CD14-positive monocyte (primary cell): Measurements from ENCODE around the gene ZNF680. TPM values are rescaled to one million over a fixed set of nuclear protein-coding genes. Genes with fewer than 3 reads are reported as not detected.

ENCODE experiments used
- DNase-seq, 3 donors: peaks; one replicate each; pipeline ENCODE4 v3.0.0-alpha.2; 2011 to 2022
- H2AFZ ChIP-seq: 2 replicates; pipeline ENCODE4 v1.6.0; 2012; ENCODE audit warnings: mild to moderate bottlenecking, low read depth, low read length, inconsistent platforms; ENCODE audit not compliant: insufficient read depth, poor library complexity, severe bottlenecking
- H3K27ac ChIP-seq, 2 donors: 1 replicate in 1 of 2; 2 replicates in 1 of 2; pipeline ENCODE4 v1.5.1; 2012 to 2013; ENCODE audit warnings: low read length in 2 of 2, control low read depth in 1 of 2, inconsistent platforms in 1 of 2, low read depth in 1 of 2, mild to moderate bottlenecking in 1 of 2
- H3K27me3 ChIP-seq, 2 donors: one replicate each; pipeline versions ENCODE4 v1.6.0 to v1.6.1; 2011 to 2013; ENCODE audit warnings: low read length in 2 of 2; ENCODE audit not compliant: control insufficient read depth in 2 of 2, insufficient read depth in 2 of 2
- H3K36me3 ChIP-seq, 2 donors: replicated peaks in 1 of 2; 1 replicate in 1 of 2; 2 replicates in 1 of 2; pipeline versions ENCODE4 v1.5.1 to v1.6.1; 2012 to 2013; ENCODE audit warnings: low read length in 2 of 2, control low read depth in 1 of 2, inconsistent platforms in 1 of 2, mild to moderate bottlenecking in 1 of 2; ENCODE audit not compliant: insufficient read depth in 2 of 2, control insufficient read depth in 1 of 2
- H3K4me1 ChIP-seq, 2 donors: 1 replicate in 1 of 2; 2 replicates in 1 of 2; pipeline versions ENCODE4 v1.5.1 to v1.6.1; 2012 to 2013; ENCODE audit warnings: low read length in 2 of 2, control low read depth in 1 of 2, inconsistent platforms in 1 of 2, mild to moderate bottlenecking in 1 of 2, moderate library complexity in 1 of 2; ENCODE audit not compliant: insufficient read depth in 2 of 2, control insufficient read depth in 1 of 2
- H3K4me2 ChIP-seq: replicated peaks from 2 replicates; pipeline ENCODE3; 2012; ENCODE audit warnings: low read length, moderate library complexity, mild to moderate bottlenecking; ENCODE audit not compliant: poor library complexity, severe bottlenecking; ENCODE audit errors: extremely low read depth
- H3K4me3 ChIP-seq, 3 experiments: fragments of 200-600 bp in 1 of 3; sonication (generic) in 1 of 3; replicated peaks in 1 of 3; 1 replicate in 2 of 3; 2 replicates in 1 of 3; pipeline ENCODE4 v1.5.1; 2011 to 2013; ENCODE audit warnings: low read length in 3 of 3, mild to moderate bottlenecking in 3 of 3, control low read depth in 2 of 3, low read depth in 2 of 3, inconsistent platforms in 1 of 3, moderate library complexity in 1 of 3
- H3K79me2 ChIP-seq: 2 replicates; pipeline ENCODE4 v1.6.0; 2012; ENCODE audit warnings: mild to moderate bottlenecking, control low read depth, inconsistent platforms, low read length, moderate library complexity; ENCODE audit not compliant: insufficient read depth
- H3K9ac ChIP-seq: 2 replicates; pipeline ENCODE4 v1.6.0; 2017; ENCODE audit warnings: low read length, mild to moderate bottlenecking; ENCODE audit not compliant: insufficient read depth, poor library complexity, severe bottlenecking
- H3K9me3 ChIP-seq, 2 donors: replicated peaks in 1 of 2; 1 replicate in 1 of 2; 2 replicates in 1 of 2; pipeline versions ENCODE4 v1.5.1 to v1.6.1; 2012 to 2013; ENCODE audit warnings: low read length in 2 of 2, control low read depth in 1 of 2; ENCODE audit not compliant: control insufficient read depth in 1 of 2, insufficient read depth in 1 of 2
- H4K20me1 ChIP-seq: 2 replicates; pipeline ENCODE4 v1.6.0; 2012; ENCODE audit warnings: mild to moderate bottlenecking, low read length, control low read depth, moderate library complexity; ENCODE audit not compliant: insufficient read depth
- H3K27ac Mint-ChIP-seq, 7 donors: one replicate each; pipeline ENCODE4 v1.8.0; 2020; ENCODE audit warnings: mild to moderate bottlenecking in 7 of 7, mixed read lengths in 7 of 7, moderate library complexity in 6 of 7, inconsistent platforms in 2 of 7
- H3K27me3 Mint-ChIP-seq, 3 donors: one replicate each; pipeline ENCODE4 v1.8.0; 2021 to 2022; ENCODE audit warnings: low read depth in 3 of 3, mild to moderate bottlenecking in 3 of 3, mixed read lengths in 3 of 3, moderate library complexity in 3 of 3, inconsistent platforms in 1 of 3
- H3K36me3 Mint-ChIP-seq, 2 donors: one replicate each; pipeline ENCODE4 v1.8.0; 2020; ENCODE audit warnings: mixed read lengths in 2 of 2, inconsistent platforms in 1 of 2, mild to moderate bottlenecking in 1 of 2
- H3K4me1 Mint-ChIP-seq: one replicate; pipeline ENCODE4 v1.8.0; 2020; ENCODE audit warnings: mild to moderate bottlenecking, mixed read lengths
- H3K4me3 Mint-ChIP-seq, 2 donors: one replicate each; pipeline ENCODE4 v1.8.0; 2020; ENCODE audit warnings: mild to moderate bottlenecking in 2 of 2, mixed read lengths in 2 of 2, moderate library complexity in 1 of 2
- H3K9me3 Mint-ChIP-seq, 7 donors: one replicate each; pipeline ENCODE4 v1.8.0; 2020 to 2022; ENCODE audit warnings: mixed read lengths in 7 of 7, mild to moderate bottlenecking in 6 of 7, moderate library complexity in 6 of 7, inconsistent platforms in 2 of 7
- WGBS: methylation state at CpG from one replicate; pipeline ENCODE4 v1.1.5; 2013; ENCODE audit warnings: missing lambda C conversion rate; ENCODE audit not compliant: insufficient coverage; 5-methylcytosine and 5-hydroxymethylcytosine counted together
- intact Hi-C, 2 donors: fragments of 100-400 bp; cut with micrococcal nuclease; formaldehyde crosslinking; loops; one replicate each; pipeline versions ENCODE4 v1.15.0 to v1.15.1; 2023
- polyA plus RNA-seq, 3 donors: library from polyadenylated mRNA; depleted of rRNA in 1 of 3; unstranded in 2 of 3; stranded (reverse) in 1 of 3; fragments of 300-500 nt in 2 of 3; fragments of >200 nt in 1 of 3; fragmentation: Illumina TruSeq in 2 of 3; gene quantifications; 1 replicate in 2 of 3; 2 replicates in 1 of 3; pipeline ENCODE4 v1.2.3, GENCODE V29; 2012 to 2021
- TF ChIP-seq, protein P1 (sequence below): fragments of 200-600 bp; IDR thresholded peaks from one replicate; pipeline ENCODE4 v1.8.0; 2022; ENCODE audit warnings: antibody characterized with exemption, mild to moderate bottlenecking

The ZNF680 gene
- polyA plus RNA-seq, 3 donors = 0.69 to 1.6 (median 1.5) TPM

DNA sequence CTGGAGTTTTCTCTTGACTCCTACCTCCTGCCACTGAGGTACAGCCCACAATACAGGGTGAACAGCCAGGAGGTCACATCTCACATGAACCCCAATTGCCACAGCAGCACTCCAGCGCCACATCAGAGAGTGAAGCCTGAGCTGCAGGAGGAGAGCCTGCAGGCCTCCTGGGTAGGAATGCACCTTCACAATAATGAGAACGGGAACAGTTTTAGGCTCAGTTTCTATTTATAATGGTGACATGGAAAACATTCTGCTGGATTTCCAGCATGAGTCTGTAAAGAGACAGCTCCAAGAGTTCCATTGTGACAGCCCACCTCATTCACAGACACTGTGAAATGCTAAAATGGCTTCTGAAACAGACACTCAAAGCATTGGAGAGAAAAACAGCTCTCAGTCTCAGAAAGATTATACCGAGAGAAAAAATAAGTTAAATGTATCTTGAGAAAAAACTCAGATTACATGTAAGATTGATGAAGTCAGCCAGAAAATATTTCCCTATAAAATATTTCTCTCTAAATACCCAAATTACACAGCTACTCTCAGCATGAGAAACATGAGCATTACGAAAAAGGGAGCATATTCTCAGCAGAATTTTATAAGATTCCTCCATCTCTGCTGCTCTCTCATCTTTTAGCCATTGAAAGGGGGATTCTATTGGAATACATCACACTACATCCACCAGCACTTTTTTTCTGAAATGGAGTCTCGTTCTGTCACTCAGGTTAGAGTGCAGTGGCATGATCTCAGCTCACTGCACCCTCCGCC, 11.3 kb downstream of the ZNF680 start:
- TF ChIP-seq, protein P1, sequence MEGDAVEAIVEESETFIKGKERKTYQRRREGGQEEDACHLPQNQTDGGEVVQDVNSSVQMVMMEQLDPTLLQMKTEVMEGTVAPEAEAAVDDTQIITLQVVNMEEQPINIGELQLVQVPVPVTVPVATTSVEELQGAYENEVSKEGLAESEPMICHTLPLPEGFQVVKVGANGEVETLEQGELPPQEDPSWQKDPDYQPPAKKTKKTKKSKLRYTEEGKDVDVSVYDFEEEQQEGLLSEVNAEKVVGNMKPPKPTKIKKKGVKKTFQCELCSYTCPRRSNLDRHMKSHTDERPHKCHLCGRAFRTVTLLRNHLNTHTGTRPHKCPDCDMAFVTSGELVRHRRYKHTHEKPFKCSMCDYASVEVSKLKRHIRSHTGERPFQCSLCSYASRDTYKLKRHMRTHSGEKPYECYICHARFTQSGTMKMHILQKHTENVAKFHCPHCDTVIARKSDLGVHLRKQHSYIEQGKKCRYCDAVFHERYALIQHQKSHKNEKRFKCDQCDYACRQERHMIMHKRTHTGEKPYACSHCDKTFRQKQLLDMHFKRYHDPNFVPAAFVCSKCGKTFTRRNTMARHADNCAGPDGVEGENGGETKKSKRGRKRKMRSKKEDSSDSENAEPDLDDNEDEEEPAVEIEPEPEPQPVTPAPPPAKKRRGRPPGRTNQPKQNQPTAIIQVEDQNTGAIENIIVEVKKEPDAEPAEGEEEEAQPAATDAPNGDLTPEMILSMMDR = no peak
- no peaks in the 10 kb centered on the region for H3K4me1 Mint-ChIP-seq
- Histone ChIP-seq H3K27me3 (no peaks in the 10 kb centered on the region), H4K20me1 (no peaks in the 10 kb centered on the region), H3K79me2 (peaks cover 19% of the 10 kb centered on the region), H3K4me2 (no peak overlapping the region), H2AFZ (no peak overlapping the region), H3K9me3 (peaks cover 45 to 92% of the 10 kb centered on the region in 2 donors), H3K4me1 (no peaks in the 10 kb centered on the region), H3K4me3 (no peak overlapping the region), H3K36me3 (peaks cover 3 to 59% of the 10 kb centered on the region in 2 donors), H3K27ac (no peak overlapping the region), H3K9ac (no peak overlapping the region)
- peaks cover 27 to 78% (median 62%) of the 10 kb centered on the region in 7 donors for H3K9me3 Mint-ChIP-seq
- peak overlapping the region in 1 of 7 donors; percentile 61 for H3K27ac Mint-ChIP-seq
- 100% methylated on average over 2 of the region's 6 CpGs for WGBS
- no peak overlapping the region for H3K4me3 Mint-ChIP-seq
- no peak for DNase-seq
- intact Hi-C loops = no loop called here
- peaks cover 30 to 54% of the 10 kb centered on the region in 2 donors for H3K36me3 Mint-ChIP-seq
- no peaks in the 10 kb centered on the region for H3K27me3 Mint-ChIP-seq

GRCh38 chr7:64544010-64544409, 18.9 kb downstream of the ZNF680 start:
- Histone ChIP-seq H2AFZ (no peak overlapping the region), H3K27ac (no peak overlapping the region), H3K27me3 (no peaks in the 10 kb centered on the region), H3K9ac (no peak overlapping the region), H3K79me2 (peaks cover 3% of the 10 kb centered on the region), H3K36me3 (peaks cover 20 to 74% of the 10 kb centered on the region in 2 donors), H3K4me3 (no peak overlapping the region), H3K9me3 (peaks cover 45 to 67% of the 10 kb centered on the region in 2 donors), H3K4me1 (no peaks in the 10 kb centered on the region), H3K4me2 (no peak overlapping the region), H4K20me1 (no peaks in the 10 kb centered on the region)
- no CpG with 5 or more reads among the region's 2 CpGs for WGBS
- no peak overlapping the region for H3K4me3 Mint-ChIP-seq
- intact Hi-C loops = no loop called here
- no peak overlapping the region for H3K27ac Mint-ChIP-seq
- peaks cover 0 to 65% (median 50%) of the 10 kb centered on the region in 7 donors for H3K9me3 Mint-ChIP-seq
- peaks cover 45 to 70% of the 10 kb centered on the region in 2 donors for H3K36me3 Mint-ChIP-seq
- TF ChIP-seq, protein P1 = no peak
- DNase-seq = no peak
- no peaks in the 10 kb centered on the region for H3K4me1 Mint-ChIP-seq
- no peaks in the 10 kb centered on the region for H3K27me3 Mint-ChIP-seq
